ENCODE measurements around the gene CCDC80. TPM values are rescaled to one million over a fixed set of nuclear protein-coding genes. Genes with fewer than 3 reads are reported as not detected.

The CCDC80 gene
- polyA plus RNA-seq, 3 donors: 0.05 TPM; not detected in 2

- DNase-seq: no peak
- no peak overlapping the region for H3K4me2 ChIP-seq (replicated peaks; ENCODE audit: extremely low read depth, low read length, poor library complexity, severe bottlenecking)
- intact Hi-C loops (cut with micrococcal nuclease): no loop called here
- H3K9me3 ChIP-seq (replicated peaks in 1 of 2; ENCODE audit: control insufficient read depth in 1 of 2, insufficient read depth in 1 of 2, low read length in 2 of 2): no peaks in the 10 kb centered on the region
- no CpG with 5 or more reads among the region's 1 CpG for WGBS (ENCODE audit: insufficient coverage)
- TF ChIP-seq CTCF (IDR thresholded peaks at IDR 0.05): no peak
- Mint-ChIP-seq H3K27ac (no peak overlapping the region), H3K27me3 (ENCODE audit: low read depth in 3 of 3) (peaks cover 1 to 3% (median 1%) of the 10 kb centered on the region in 3 donors), H3K36me3 (no peaks in the 10 kb centered on the region), H3K4me1 (peaks cover 15% of the 10 kb centered on the region), H3K4me3 (no peak overlapping the region), H3K9me3 (no peaks in the 10 kb centered on the region)
- H3K27ac ChIP-seq (ENCODE audit: low read depth in 1 of 2, low read length in 2 of 2): no peak overlapping the region
- no peak overlapping the region for H3K4me3 ChIP-seq (replicated peaks in 1 of 3; ENCODE audit: low read depth in 2 of 3, low read length in 3 of 3)
- no peaks in the 10 kb centered on the region for H4K20me1 ChIP-seq (ENCODE audit: insufficient read depth, low read length)
- no peaks in the 10 kb centered on the region for H3K36me3 ChIP-seq (replicated peaks in 1 of 2; ENCODE audit: control insufficient read depth in 1 of 2, insufficient read depth in 2 of 2, low read length in 2 of 2)
- H3K27me3 ChIP-seq (ENCODE audit: control insufficient read depth in 2 of 2, insufficient read depth in 2 of 2, low read length in 2 of 2): no peaks in the 10 kb centered on the region
- no peak overlapping the region for H3K9ac ChIP-seq (ENCODE audit: insufficient read depth, low read length, poor library complexity, severe bottlenecking)
- no peak overlapping the region for H2AFZ ChIP-seq (ENCODE audit: insufficient read depth, low read depth, low read length, poor library complexity, severe bottlenecking)
- H3K4me1 ChIP-seq (ENCODE audit: control insufficient read depth in 1 of 2, insufficient read depth in 2 of 2, low read length in 2 of 2): no peaks in the 10 kb centered on the region
- H3K79me2 ChIP-seq (ENCODE audit: insufficient read depth, low read length): no peaks in the 10 kb centered on the region
Measured at GRCh38 chr3:112633757-112634156, 7.2 kb downstream of the CCDC80 start.

DNA sequence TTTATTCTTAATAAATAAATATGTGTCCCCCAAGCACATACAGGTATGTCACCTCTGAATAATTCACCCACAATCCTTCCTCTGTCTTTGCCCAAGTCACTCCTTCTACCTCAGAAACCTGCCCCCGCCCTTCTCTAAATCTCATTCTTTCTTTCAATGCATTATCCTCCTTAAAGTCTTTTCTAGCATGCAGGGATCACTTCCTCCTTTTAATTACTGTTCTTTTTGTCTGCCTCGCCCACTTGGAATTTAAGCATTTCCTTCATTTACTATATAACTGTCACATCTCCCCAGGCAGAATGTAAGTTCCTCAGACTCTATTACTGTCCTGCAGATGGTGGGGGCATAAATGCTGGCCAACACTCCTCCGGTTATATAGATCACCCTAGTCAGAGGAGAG lies 7.8 kb downstream of the CCDC80 start:
- H4K20me1 ChIP-seq (ENCODE audit: insufficient read depth, low read length): no peaks in the 10 kb centered on the region
- no peak overlapping the region for H3K4me2 ChIP-seq (replicated peaks; ENCODE audit: extremely low read depth, low read length, poor library complexity, severe bottlenecking)
- Mint-ChIP-seq H3K27me3 (ENCODE audit: low read depth in 3 of 3) (peaks cover 1 to 3% (median 1%) of the 10 kb centered on the region in 3 donors), H3K27ac (no peak overlapping the region), H3K9me3 (no peaks in the 10 kb centered on the region), H3K36me3 (no peaks in the 10 kb centered on the region), H3K4me1 (peaks cover 15% of the 10 kb centered on the region), H3K4me3 (no peak overlapping the region)
- H2AFZ ChIP-seq (ENCODE audit: insufficient read depth, low read depth, low read length, poor library complexity, severe bottlenecking): no peak overlapping the region
- no peaks in the 10 kb centered on the region for H3K4me1 ChIP-seq (ENCODE audit: control insufficient read depth in 1 of 2, insufficient read depth in 2 of 2, low read length in 2 of 2)
- intact Hi-C loops (cut with micrococcal nuclease): no loop called here
- WGBS (ENCODE audit: insufficient coverage): 86% methylated on average over 1 of the region's 3 CpGs
- H3K9ac ChIP-seq (ENCODE audit: insufficient read depth, low read length, poor library complexity, severe bottlenecking): no peak overlapping the region
- no peaks in the 10 kb centered on the region for H3K36me3 ChIP-seq (replicated peaks in 1 of 2; ENCODE audit: control insufficient read depth in 1 of 2, insufficient read depth in 2 of 2, low read length in 2 of 2)
- H3K27me3 ChIP-seq (ENCODE audit: control insufficient read depth in 2 of 2, insufficient read depth in 2 of 2, low read length in 2 of 2): no peaks in the 10 kb centered on the region
- H3K27ac ChIP-seq (ENCODE audit: low read depth in 1 of 2, low read length in 2 of 2): no peak overlapping the region
- TF ChIP-seq CTCF (IDR thresholded peaks at IDR 0.05): no peak
- no peaks in the 10 kb centered on the region for H3K79me2 ChIP-seq (ENCODE audit: insufficient read depth, low read length)
- no peak overlapping the region for H3K4me3 ChIP-seq (replicated peaks in 1 of 3; ENCODE audit: low read depth in 2 of 3, low read length in 3 of 3)
- no peak for DNase-seq
- H3K9me3 ChIP-seq (replicated peaks in 1 of 2; ENCODE audit: control insufficient read depth in 1 of 2, insufficient read depth in 1 of 2, low read length in 2 of 2): no peaks in the 10 kb centered on the region
